K562 (cell line): Measurements from ENCODE around the gene ADAT3. TPM values are rescaled to one million over a fixed set of nuclear protein-coding genes. Genes with fewer than 3 reads are reported as not detected.
A peak's percentile ranks its signal among the peaks of the same experiment; 100 is the strongest.

Experiments
- ATAC-seq: fragments of 200-7000 bp; cut with Tn5 transposase; 3 replicates; pipeline ENCODE4 v1.9.1; 2020; ENCODE audit warnings: moderate library complexity
- BruUV-seq: library from RNA; stranded (reverse); fragments of 400-500 nt; replicated peaks from 2 replicates; lab custom pipeline; 2021; lab: Mats Ljungman, UMichigan
- CTCF ChIA-PET: fragments of 300-600 bp; formaldehyde crosslinking; extraction: SDS; loops from one replicate; lab custom pipeline; 2021; ENCODE audit warnings: low intra/inter-chr PET ratio; lab: Yijun Ruan, JAX
- POLR2A ChIA-PET: fragments of 300-600, 350-650 bp; sonication (Branson Sonifier 250); formaldehyde crosslinking; extraction: SDS; loops from one replicate; lab custom pipeline; 2021; ENCODE audit warnings: antibody characterized with exemption, inconsistent platforms; lab: Yijun Ruan, JAX
- DNase-seq, 4 experiments: peaks; one replicate each; pipeline versions ENCODE4 v3.0.0 to v3.0.0-alpha.2; 2011 to 2018; ENCODE audit warnings: low spot score in 3 of 4, mixed read lengths in 3 of 4; ENCODE audit errors: extremely low read depth in 1 of 4
- FAIRE-seq: peaks from 2 replicates; lab custom pipeline; 2011; peaks lifted over from hg19 to GRCh38; lab: Jason Lieb, UNC
- H2AFZ ChIP-seq: 2 replicates; pipeline ENCODE4 v1.6.0; 2011; ENCODE audit warnings: low read depth, low read length, control low read depth, inconsistent platforms
- H3K27ac ChIP-seq: fragments of 200-600 bp; 3 replicates; pipeline ENCODE4 v1.8.0; 2011; ENCODE audit warnings: low read depth, mild to moderate bottlenecking, control low read depth, inconsistent platforms, low read length, moderate library complexity, mixed read lengths; ENCODE audit errors: extremely low read depth
- H3K27me3 ChIP-seq, 2 experiments: fragments of 300-600 bp in 1 of 2; 2 replicates in 1 of 2; 3 replicates in 1 of 2; pipeline versions ENCODE4 v1.6.0 to v1.8.0; 2011; ENCODE audit warnings: inconsistent platforms in 2 of 2, low read length in 2 of 2, mild to moderate bottlenecking in 1 of 2, mixed read lengths in 1 of 2, moderate library complexity in 1 of 2; ENCODE audit not compliant: control insufficient read depth in 2 of 2, insufficient read depth in 2 of 2
- H3K36me3 ChIP-seq: fragments of 300-600 bp; 3 replicates; pipeline ENCODE4 v1.8.0; 2011; ENCODE audit warnings: mild to moderate bottlenecking, low read length, inconsistent platforms; ENCODE audit not compliant: control insufficient read depth, insufficient read depth
- H3K4me1 ChIP-seq, 2 experiments: fragments of 200-600 bp in 1 of 2; replicated peaks in 1 of 2; 2 replicates in 1 of 2; 3 replicates in 1 of 2; pipeline versions ENCODE4 v1.5.1 to v1.8.0; 2011; ENCODE audit warnings: inconsistent platforms in 2 of 2, low read length in 2 of 2, mild to moderate bottlenecking in 1 of 2, mixed read lengths in 1 of 2, moderate library complexity in 1 of 2; ENCODE audit not compliant: control insufficient read depth in 2 of 2, insufficient read depth in 2 of 2
- H3K4me2 ChIP-seq: 2 replicates; pipeline ENCODE4 v1.6.1; 2011; ENCODE audit warnings: low read length, control low read depth, inconsistent platforms, mixed read lengths; ENCODE audit not compliant: insufficient read depth
- H3K4me3 ChIP-seq: fragments of 200-600 bp; sonication (generic), shearing (Covaris generic); 2 replicates; pipeline ENCODE4 v1.5.1; 2016; ENCODE audit warnings: control low read depth, inconsistent platforms
- H3K79me2 ChIP-seq: fragments of 200-600 bp; 3 replicates; pipeline ENCODE4 v1.8.0; 2011; ENCODE audit warnings: low read length, inconsistent platforms; ENCODE audit not compliant: control insufficient read depth, insufficient read depth
- H3K9ac ChIP-seq, 2 experiments: 2 replicates each; pipeline versions ENCODE4 v1.6.0 to v1.6.1; 2011; ENCODE audit warnings: low read depth in 2 of 2, low read length in 2 of 2, control low read depth in 1 of 2, inconsistent platforms in 1 of 2, mild to moderate bottlenecking in 1 of 2, mixed read lengths in 1 of 2; ENCODE audit not compliant: insufficient read depth in 1 of 2
- H3K9me1 ChIP-seq: one replicate; pipeline ENCODE4 v1.6.0; 2011; ENCODE audit warnings: inconsistent platforms, mild to moderate bottlenecking, low read length, moderate library complexity; ENCODE audit not compliant: control insufficient read depth, insufficient read depth
- H3K9me3 ChIP-seq: replicated peaks from 2 replicates; pipeline ENCODE4 v1.5.1; 2011; ENCODE audit warnings: low read depth, low read length, inconsistent platforms; ENCODE audit not compliant: control insufficient read depth, insufficient read depth
- H4K20me1 ChIP-seq: replicated peaks from 2 replicates; pipeline ENCODE4 v1.6.1; 2011; ENCODE audit warnings: low read length, inconsistent platforms, mixed read lengths; ENCODE audit not compliant: control insufficient read depth, insufficient read depth
- FIP1L1 ChIP-seq: fragments of 200-400 bp; formaldehyde crosslinking; IDR thresholded peaks from 2 replicates; pipeline ENCODE4 v1.6.1; 2018; ENCODE audit warnings: mild to moderate bottlenecking, low read depth, low read length; ENCODE audit not compliant: poor library complexity, severe bottlenecking
- KDM5B ChIP-seq: fragments of 200-600 bp; sonication (generic); IDR thresholded peaks from 2 replicates; pipeline ENCODE4 v1.6.1; 2012; ENCODE audit warnings: low read depth, mild to moderate bottlenecking, moderate library complexity, low read length, control low read depth, inconsistent platforms; ENCODE audit not compliant: insufficient replicate concordance
- NRF1 ChIP-seq, 2 experiments: fragments of 450-650 bp; IDR thresholded peaks in 1 of 2; conservative IDR thresholded peaks in 1 of 2; 2 replicates each; pipeline ENCODE4 v1.6.1; 2014; ENCODE audit warnings: mild to moderate bottlenecking in 2 of 2
- POLR2A ChIP-seq: fragments of 450-650 bp; conservative IDR thresholded peaks from 2 replicates; pipeline ENCODE4 v1.6.1; 2016
- POLR2G ChIP-seq: fragments of 200-400 bp; formaldehyde crosslinking; IDR thresholded peaks from 2 replicates; pipeline ENCODE4 v1.6.1; 2017; ENCODE audit warnings: low read depth, mild to moderate bottlenecking, antibody characterized with exemption, low read length, moderate library complexity
- SPI1 ChIP-seq: IDR thresholded peaks from 2 replicates; pipeline ENCODE4 v1.6.1; 2011; ENCODE audit warnings: low read depth, low read length, control low read depth, borderline replicate concordance
- TEAD4 ChIP-seq, 2 experiments: sonication (generic) in 1 of 2; formaldehyde crosslinking in 1 of 2; IDR thresholded peaks; 2 replicates each; pipeline versions ENCODE4 v1.6.1 to v1.8.0; 2012 to 2022; ENCODE audit warnings: borderline replicate concordance in 1 of 2, inconsistent platforms in 1 of 2, low read length in 1 of 2, mild to moderate bottlenecking in 1 of 2, missing genetic modification reagents in 1 of 2
- ZNF316 ChIP-seq: fragments of 450-650 bp; IDR thresholded peaks from 2 replicates; pipeline ENCODE4 v1.6.1; 2016
- ZNF395 ChIP-seq: fragments of 200-800 bp; sonication (Bioruptor generic); IDR thresholded peaks from 2 replicates; pipeline ENCODE4 v1.6.1; 2017; ENCODE audit warnings: missing genetic modification characterization, missing compliant biosample characterization
- WGBS: fragments of 100-300 bp; shearing (Covaris generic); methylation state at CpG from one replicate; pipeline ENCODE4 v1.1.6; 2016; ENCODE audit warnings: low coverage, mixed read lengths; ENCODE audit not compliant: insufficient coverage; ENCODE audit errors: missing lambda C conversion rate; 5-methylcytosine and 5-hydroxymethylcytosine counted together
- in situ Hi-C: fragments of 300-500 bp; cut with MboI; formaldehyde crosslinking; loops from 4 replicates; pipeline ENCODE4 v1.15.0; 2018; ENCODE audit warnings: inconsistent platforms, mixed read lengths
- intact Hi-C: fragments of 100-400 bp; cut with micrococcal nuclease; formaldehyde crosslinking; loops from 2 replicates; pipeline ENCODE4 v1.14.2; 2022
- polyA plus RNA-seq, 8 experiments: library from polyadenylated mRNA; depleted of rRNA in 4 of 8; stranded (reverse) in 5 of 8; unstranded in 3 of 8; fragments of >200 nt; fragmentation: Nextera tagmentation in 2 of 8; fragmentation: Illumina TruSeq in 1 of 8; extraction: Ambion mirVana in 2 of 8; extraction: Trizol in 1 of 8; gene quantifications; 2 replicates each; pipeline versions ENCODE4 v1.2.1 to v1.2.3, GENCODE V29; 2011 to 2014; ENCODE audit warnings: inconsistent platforms in 1 of 8, missing spikeins in 1 of 8
- total RNA-seq, 7 experiments: library from RNA; depleted of rRNA in 6 of 7; stranded (reverse); fragments of >200 nt in 6 of 7; fragmentation: Illumina TruSeq in 2 of 7; extraction: Trizol in 2 of 7; gene quantifications; 2 replicates each; pipeline versions ENCODE4 v1.2.1 to v1.2.3, GENCODE V29; 2011 to 2021; ENCODE audit warnings: low replicate concordance in 1 of 7
- TF ChIP-seq, protein P1 (sequence below): sonication (generic); formaldehyde crosslinking; IDR thresholded peaks from 2 replicates; pipeline ENCODE4 v1.8.0; 2022; ENCODE audit warnings: mild to moderate bottlenecking, missing genetic modification reagents
- TF ChIP-seq, protein P2 (sequence below): sonication (generic); formaldehyde crosslinking; IDR thresholded peaks from 2 replicates; pipeline ENCODE4 v1.8.1; 2023; ENCODE audit warnings: mild to moderate bottlenecking, missing genetic modification reagents

The ADAT3 gene
- total and polyA plus RNA-seq, 9 of the 15 experiments (the other 6 are each of a cell fraction or from before 2014, with no cell fraction given): 0.67 to 15.6 (median 7.8) TPM; not detected in 4

DNA sequence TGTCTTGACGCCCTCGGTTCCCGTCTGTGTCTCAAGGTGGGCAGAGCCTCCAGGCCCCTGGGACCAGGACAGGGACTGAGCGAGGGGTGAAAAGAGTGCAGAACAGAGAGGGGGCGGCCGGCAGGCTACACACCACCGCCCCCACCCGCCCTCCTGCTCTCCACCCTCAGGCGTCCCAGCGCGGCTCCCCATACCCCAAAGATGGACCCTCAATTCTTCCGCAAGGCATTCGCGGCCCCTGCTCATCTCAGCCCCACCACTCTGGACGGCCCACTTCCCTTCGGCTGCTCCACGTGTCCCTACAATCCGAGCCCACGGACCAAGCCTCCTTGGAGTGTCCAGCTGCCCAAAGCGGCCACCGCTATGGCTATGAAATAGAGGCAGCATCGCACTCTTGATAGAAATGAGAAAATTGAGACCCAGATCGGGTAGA, 43.6 kb upstream of the ADAT3 start (continued):
- peak; percentile 31; the same call in 1 of the 2 replicates for TF ChIP-seq SPI1

DNA sequence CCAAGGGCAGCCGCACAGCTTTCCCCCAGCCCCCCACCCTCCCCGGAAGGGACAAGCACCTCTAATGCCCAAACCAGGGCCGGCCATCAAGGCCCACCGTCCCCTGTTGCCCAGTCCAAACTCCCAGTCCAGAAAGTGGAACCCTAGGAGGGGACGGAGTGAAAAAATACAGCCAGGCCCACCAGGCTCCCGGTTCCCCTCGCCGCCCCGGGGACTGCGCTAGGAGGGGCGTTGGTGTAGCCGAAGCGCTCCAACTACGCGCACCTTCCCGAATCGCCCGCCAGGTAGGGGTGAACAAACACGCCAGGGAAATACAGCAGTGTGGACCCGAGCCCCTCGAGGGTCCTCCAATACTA, 43.2 kb upstream of the ADAT3 start:
- CTCF ChIA-PET: no interaction called here
- Histone ChIP-seq H2AFZ (no peak overlapping the region), H3K27me3 (no peaks in the 10 kb centered on the region), H4K20me1 (peaks cover 28% of the 10 kb centered on the region), H3K36me3 (no peaks in the 10 kb centered on the region; the same call in 2 of the 3 replicates), H3K4me1 (peaks cover 42 to 77% of the 10 kb centered on the region in 2 experiments), H3K27ac (peak overlapping the region; percentile 85), H3K9me3 (no peaks in the 10 kb centered on the region), H3K9ac (peak overlapping the region; percentile 84 to 97), H3K9me1 (peaks cover 5% of the 10 kb centered on the region), H3K79me2 (peaks cover 68% of the 10 kb centered on the region), H3K4me2 (peak overlapping the region; percentile 82), H3K4me3 (peak overlapping the region; percentile 95)
- DNase-seq: no peak
- FAIRE-seq: no peak
- 0% methylated on average over 20 of the region's 21 CpGs for WGBS
- POLR2A ChIA-PET: interaction anchor here (0.6 kb wide), 1 partner anchor 200 kb away, joined by 3 read pairs; no protein-coding TSS in a partner anchor
- intact Hi-C loops: no loop called here
- ATAC-seq: no peak
- TSS peak; percentile 57 for BruUV-seq
- in situ Hi-C loops: no loop called here
- TF ChIP-seq, protein P1, sequence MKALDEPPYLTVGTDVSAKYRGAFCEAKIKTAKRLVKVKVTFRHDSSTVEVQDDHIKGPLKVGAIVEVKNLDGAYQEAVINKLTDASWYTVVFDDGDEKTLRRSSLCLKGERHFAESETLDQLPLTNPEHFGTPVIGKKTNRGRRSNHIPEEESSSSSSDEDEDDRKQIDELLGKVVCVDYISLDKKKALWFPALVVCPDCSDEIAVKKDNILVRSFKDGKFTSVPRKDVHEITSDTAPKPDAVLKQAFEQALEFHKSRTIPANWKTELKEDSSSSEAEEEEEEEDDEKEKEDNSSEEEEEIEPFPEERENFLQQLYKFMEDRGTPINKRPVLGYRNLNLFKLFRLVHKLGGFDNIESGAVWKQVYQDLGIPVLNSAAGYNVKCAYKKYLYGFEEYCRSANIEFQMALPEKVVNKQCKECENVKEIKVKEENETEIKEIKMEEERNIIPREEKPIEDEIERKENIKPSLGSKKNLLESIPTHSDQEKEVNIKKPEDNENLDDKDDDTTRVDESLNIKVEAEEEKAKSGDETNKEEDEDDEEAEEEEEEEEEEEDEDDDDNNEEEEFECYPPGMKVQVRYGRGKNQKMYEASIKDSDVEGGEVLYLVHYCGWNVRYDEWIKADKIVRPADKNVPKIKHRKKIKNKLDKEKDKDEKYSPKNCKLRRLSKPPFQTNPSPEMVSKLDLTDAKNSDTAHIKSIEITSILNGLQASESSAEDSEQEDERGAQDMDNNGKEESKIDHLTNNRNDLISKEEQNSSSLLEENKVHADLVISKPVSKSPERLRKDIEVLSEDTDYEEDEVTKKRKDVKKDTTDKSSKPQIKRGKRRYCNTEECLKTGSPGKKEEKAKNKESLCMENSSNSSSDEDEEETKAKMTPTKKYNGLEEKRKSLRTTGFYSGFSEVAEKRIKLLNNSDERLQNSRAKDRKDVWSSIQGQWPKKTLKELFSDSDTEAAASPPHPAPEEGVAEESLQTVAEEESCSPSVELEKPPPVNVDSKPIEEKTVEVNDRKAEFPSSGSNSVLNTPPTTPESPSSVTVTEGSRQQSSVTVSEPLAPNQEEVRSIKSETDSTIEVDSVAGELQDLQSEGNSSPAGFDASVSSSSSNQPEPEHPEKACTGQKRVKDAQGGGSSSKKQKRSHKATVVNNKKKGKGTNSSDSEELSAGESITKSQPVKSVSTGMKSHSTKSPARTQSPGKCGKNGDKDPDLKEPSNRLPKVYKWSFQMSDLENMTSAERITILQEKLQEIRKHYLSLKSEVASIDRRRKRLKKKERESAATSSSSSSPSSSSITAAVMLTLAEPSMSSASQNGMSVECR (CRISPR knock-in tag): 0 out of 2 replicates have a peak, but pooled peaks have one; percentile 15
- TF ChIP-seq ZNF395 (CRISPR knock-in tag) (0 out of 2 replicates have a peak, but pooled peaks have one; percentile 9), FIP1L1 (peak; percentile 34), ZNF316 (no peak), POLR2G (peak; percentile 39; the same call in 1 of the 2 replicates), NRF1 (conservative IDR thresholded peaks at IDR 0.05 in 1 of 2, IDR thresholded peaks at IDR 0.05 in 1 of 2) (0 out of 4 replicates have a peak, but pooled peaks of 1 of the 2 experiments have one; percentile 35), TEAD4 (IDR thresholded peaks at IDR 0.05; ENCODE audit: low read length) (no peak), TEAD4 (CRISPR knock-in tag; IDR thresholded peaks at IDR 0.05; ENCODE audit: borderline replicate concordance) (0 out of 2 replicates have a peak, but pooled peaks have one; percentile 63), POLR2A (0 out of 2 replicates have a peak, but pooled peaks have one; percentile 35), KDM5B (peak; percentile 24)
- TF ChIP-seq, protein P2, sequence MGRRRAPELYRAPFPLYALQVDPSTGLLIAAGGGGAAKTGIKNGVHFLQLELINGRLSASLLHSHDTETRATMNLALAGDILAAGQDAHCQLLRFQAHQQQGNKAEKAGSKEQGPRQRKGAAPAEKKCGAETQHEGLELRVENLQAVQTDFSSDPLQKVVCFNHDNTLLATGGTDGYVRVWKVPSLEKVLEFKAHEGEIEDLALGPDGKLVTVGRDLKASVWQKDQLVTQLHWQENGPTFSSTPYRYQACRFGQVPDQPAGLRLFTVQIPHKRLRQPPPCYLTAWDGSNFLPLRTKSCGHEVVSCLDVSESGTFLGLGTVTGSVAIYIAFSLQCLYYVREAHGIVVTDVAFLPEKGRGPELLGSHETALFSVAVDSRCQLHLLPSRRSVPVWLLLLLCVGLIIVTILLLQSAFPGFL (CRISPR knock-in tag): no peak
